HEK293 (cell line): ENCODE results near the gene ORAI2.
A peak's percentile ranks its signal among the peaks of the same experiment; 100 is the strongest.

ENCODE experiments used
- GLI4 ChIP-seq: fragments of 450-650 bp; formaldehyde crosslinking; IDR thresholded peaks from 2 replicates; pipeline ENCODE4 v1.5.1; 2016; ENCODE audit warnings: missing biosample characterization, missing genetic modification characterization
- GLIS2 ChIP-seq: fragments of 450-650 bp; formaldehyde crosslinking; IDR thresholded peaks from 2 replicates; pipeline ENCODE4 v1.5.1; 2016; ENCODE audit warnings: missing biosample characterization, missing genetic modification characterization
- SP3 ChIP-seq: fragments of 450-650 bp; formaldehyde crosslinking; IDR thresholded peaks from 2 replicates; pipeline ENCODE4 v1.5.1; 2016; ENCODE audit warnings: missing biosample characterization, missing genetic modification characterization
- YY1 ChIP-seq: fragments of 450-650 bp; formaldehyde crosslinking; IDR thresholded peaks from 2 replicates; pipeline ENCODE4 v1.5.1; 2018; ENCODE audit warnings: missing biosample characterization, missing genetic modification characterization
- ZBTB8A ChIP-seq: fragments of 450-650 bp; formaldehyde crosslinking; IDR thresholded peaks from 2 replicates; pipeline ENCODE4 v1.5.1; 2016; ENCODE audit warnings: missing biosample characterization, missing genetic modification characterization
- ZFHX2 ChIP-seq: fragments of 450-650 bp; formaldehyde crosslinking; conservative IDR thresholded peaks from 2 replicates; pipeline ENCODE4 v1.5.1; 2016; ENCODE audit warnings: missing biosample characterization, missing genetic modification characterization
- ZFP37 ChIP-seq: fragments of 450-650 bp; formaldehyde crosslinking; IDR thresholded peaks from 2 replicates; pipeline ENCODE4 v1.5.1; 2016; ENCODE audit warnings: missing biosample characterization, missing genetic modification characterization
- ZFP41 ChIP-seq: fragments of 450-650 bp; formaldehyde crosslinking; IDR thresholded peaks from 2 replicates; pipeline ENCODE4 v1.5.1; 2016; ENCODE audit warnings: missing biosample characterization, missing genetic modification characterization, borderline replicate concordance
- ZFP69B ChIP-seq: fragments of 450-650 bp; formaldehyde crosslinking; IDR thresholded peaks from 2 replicates; pipeline ENCODE4 v1.5.1; 2016; ENCODE audit warnings: missing biosample characterization, missing genetic modification characterization
- ZNF10 ChIP-seq: fragments of 450-650 bp; formaldehyde crosslinking; IDR thresholded peaks from 2 replicates; pipeline ENCODE4 v1.5.1; 2017; ENCODE audit warnings: missing biosample characterization, missing genetic modification characterization
- ZNF211 ChIP-seq: fragments of 450-650 bp; formaldehyde crosslinking; IDR thresholded peaks from 2 replicates; pipeline ENCODE4 v1.5.1; 2016; ENCODE audit warnings: low read depth, missing biosample characterization, missing genetic modification characterization
- ZNF214 ChIP-seq: fragments of 450-650 bp; formaldehyde crosslinking; IDR thresholded peaks from 2 replicates; pipeline ENCODE4 v1.5.1; 2017; ENCODE audit warnings: missing biosample characterization, mild to moderate bottlenecking, missing genetic modification characterization, borderline replicate concordance
- ZNF350 ChIP-seq: fragments of 450-650 bp; formaldehyde crosslinking; IDR thresholded peaks from 2 replicates; pipeline ENCODE4 v1.5.0; 2017; ENCODE audit warnings: missing biosample characterization, mild to moderate bottlenecking, missing genetic modification characterization
- ZNF391 ChIP-seq: fragments of 450-650 bp; formaldehyde crosslinking; IDR thresholded peaks from 2 replicates; pipeline ENCODE4 v1.5.1; 2016; ENCODE audit warnings: low read depth, missing biosample characterization, missing genetic modification characterization, borderline replicate concordance
- ZNF501 ChIP-seq: fragments of 450-650 bp; formaldehyde crosslinking; IDR thresholded peaks from 2 replicates; pipeline ENCODE4 v1.5.1; 2016; ENCODE audit warnings: missing biosample characterization, missing genetic modification characterization
- ZNF514 ChIP-seq: fragments of 450-650 bp; formaldehyde crosslinking; IDR thresholded peaks from 2 replicates; pipeline ENCODE4 v1.5.1; 2016; ENCODE audit warnings: missing biosample characterization, missing genetic modification characterization
- ZNF558 ChIP-seq: fragments of 450-650 bp; formaldehyde crosslinking; IDR thresholded peaks from 2 replicates; pipeline ENCODE4 v1.5.1; 2016; ENCODE audit warnings: missing biosample characterization, missing genetic modification characterization
- ZNF560 ChIP-seq: fragments of 450-650 bp; formaldehyde crosslinking; IDR thresholded peaks from 2 replicates; pipeline ENCODE4 v1.5.1; 2017; ENCODE audit warnings: missing biosample characterization, missing genetic modification characterization, borderline replicate concordance
- ZNF561 ChIP-seq: fragments of 450-650 bp; IDR thresholded peaks from 2 replicates; pipeline ENCODE4 v1.5.1; 2018; ENCODE audit warnings: missing biosample characterization, missing genetic modification characterization, borderline replicate concordance
- ZNF600 ChIP-seq: fragments of 450-650 bp; formaldehyde crosslinking; IDR thresholded peaks from 2 replicates; pipeline ENCODE4 v1.5.1; 2016; ENCODE audit warnings: missing biosample characterization, missing genetic modification characterization
- ZNF654 ChIP-seq: fragments of 450-650 bp; formaldehyde crosslinking; IDR thresholded peaks from 2 replicates; pipeline ENCODE4 v1.5.1; 2016; ENCODE audit warnings: low read depth, missing biosample characterization, missing genetic modification characterization
- ZNF660 ChIP-seq: fragments of 450-650 bp; IDR thresholded peaks from 2 replicates; pipeline ENCODE4 v1.5.1; 2018; ENCODE audit warnings: missing biosample characterization, mild to moderate bottlenecking, missing genetic modification characterization
- ZNF76 ChIP-seq: fragments of 450-650 bp; formaldehyde crosslinking; IDR thresholded peaks from 2 replicates; pipeline ENCODE4; 2016; ENCODE audit warnings: low read depth, missing biosample characterization, missing genetic modification characterization, borderline replicate concordance
- ZXDB ChIP-seq: fragments of 450-650 bp; formaldehyde crosslinking; IDR thresholded peaks from 2 replicates; pipeline ENCODE4 v1.5.1; 2016; ENCODE audit warnings: missing biosample characterization, missing genetic modification characterization
- TF ChIP-seq, protein P1 (sequence below): sonication (generic); formaldehyde crosslinking; IDR thresholded peaks from 2 replicates; pipeline ENCODE4 v1.8.1; 2022; ENCODE audit warnings: mild to moderate bottlenecking, moderate library complexity, missing genetic modification reagents
- TF ChIP-seq, protein P2 (sequence below): fragments of 450-650 bp; formaldehyde crosslinking; optimal IDR thresholded peaks from 2 replicates; pipeline ENCODE3; 2016; ENCODE audit warnings: missing biosample characterization, mild to moderate bottlenecking, missing genetic modification characterization
- TF ChIP-seq, protein P3 (sequence below): fragments of 450-650 bp; formaldehyde crosslinking; IDR thresholded peaks from 2 replicates; pipeline ENCODE4 v1.5.1; 2017; ENCODE audit warnings: missing biosample characterization, missing genetic modification characterization
- TF ChIP-seq, protein P4 (sequence below): fragments of 450-650 bp; formaldehyde crosslinking; IDR thresholded peaks from 2 replicates; pipeline ENCODE4 v1.5.1; 2016; ENCODE audit warnings: missing biosample characterization, missing genetic modification characterization, low read depth
- TF ChIP-seq, protein P5 (sequence below): fragments of 450-650 bp; formaldehyde crosslinking; IDR thresholded peaks from 2 replicates; pipeline ENCODE4 v1.5.1; 2016; ENCODE audit warnings: missing biosample characterization, missing genetic modification characterization, borderline replicate concordance
- TF ChIP-seq, protein P6 (sequence below): fragments of 450-650 bp; formaldehyde crosslinking; IDR thresholded peaks from 2 replicates; pipeline ENCODE4 v1.5.1; 2016; ENCODE audit warnings: missing biosample characterization, missing genetic modification characterization

Gene ORAI2

DNA sequence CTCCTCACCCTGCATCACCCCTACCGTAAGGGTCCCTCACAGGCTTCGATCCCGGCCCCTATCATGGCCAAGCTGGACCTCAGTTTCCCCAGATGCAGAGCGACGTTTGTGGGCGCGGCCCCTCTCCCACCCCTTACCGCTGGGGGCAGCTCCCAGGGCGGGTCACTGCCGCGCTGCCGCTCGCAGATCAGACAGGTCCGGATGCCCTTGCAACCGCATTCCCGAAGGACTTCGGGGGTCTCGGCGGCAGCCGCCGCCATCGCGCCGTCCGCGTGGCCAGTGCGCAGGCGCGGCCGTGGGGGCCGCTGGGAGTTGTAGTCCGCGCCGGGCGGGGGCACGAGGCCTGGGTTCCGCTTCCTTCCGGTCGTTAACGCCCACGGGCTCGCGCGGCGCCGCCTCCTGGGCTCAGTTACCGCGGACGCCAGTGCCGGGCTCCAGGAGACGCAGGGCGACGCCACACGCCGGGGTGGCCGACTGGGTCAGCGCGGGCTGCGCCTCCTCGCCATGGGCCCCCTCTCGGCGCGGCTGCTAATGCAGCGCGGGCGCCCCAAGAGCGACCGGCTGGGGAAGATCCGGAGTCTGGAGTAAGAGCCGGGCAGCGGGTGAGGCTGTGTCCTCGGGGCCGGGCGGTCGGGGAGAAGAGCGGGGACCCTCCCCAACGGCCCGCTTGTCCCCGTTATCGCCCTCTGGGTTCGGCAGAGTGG, 31.4 kb downstream of the ORAI2 start, which contains the start of the genes ALKBH4 and LRWD1 (continued):
- TF ChIP-seq, protein P1, sequence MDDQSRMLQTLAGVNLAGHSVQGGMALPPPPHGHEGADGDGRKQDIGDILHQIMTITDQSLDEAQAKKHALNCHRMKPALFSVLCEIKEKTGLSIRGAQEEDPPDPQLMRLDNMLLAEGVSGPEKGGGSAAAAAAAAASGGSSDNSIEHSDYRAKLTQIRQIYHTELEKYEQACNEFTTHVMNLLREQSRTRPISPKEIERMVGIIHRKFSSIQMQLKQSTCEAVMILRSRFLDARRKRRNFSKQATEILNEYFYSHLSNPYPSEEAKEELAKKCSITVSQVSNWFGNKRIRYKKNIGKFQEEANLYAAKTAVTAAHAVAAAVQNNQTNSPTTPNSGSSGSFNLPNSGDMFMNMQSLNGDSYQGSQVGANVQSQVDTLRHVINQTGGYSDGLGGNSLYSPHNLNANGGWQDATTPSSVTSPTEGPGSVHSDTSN, result 0 out of 2 replicates have a peak, but pooled peaks have one; percentile 28
- TF ChIP-seq, protein P2, sequence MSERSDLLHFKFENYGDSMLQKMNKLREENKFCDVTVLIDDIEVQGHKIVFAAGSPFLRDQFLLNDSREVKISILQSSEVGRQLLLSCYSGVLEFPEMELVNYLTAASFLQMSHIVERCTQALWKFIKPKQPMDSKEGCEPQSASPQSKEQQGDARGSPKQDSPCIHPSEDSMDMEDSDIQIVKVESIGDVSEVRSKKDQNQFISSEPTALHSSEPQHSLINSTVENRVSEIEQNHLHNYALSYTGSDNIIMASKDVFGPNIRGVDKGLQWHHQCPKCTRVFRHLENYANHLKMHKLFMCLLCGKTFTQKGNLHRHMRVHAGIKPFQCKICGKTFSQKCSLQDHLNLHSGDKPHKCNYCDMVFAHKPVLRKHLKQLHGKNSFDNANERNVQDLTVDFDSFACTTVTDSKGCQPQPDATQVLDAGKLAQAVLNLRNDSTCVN (tag by site-specific recombination), result peak; percentile 96
- TF ChIP-seq ZNF654 (no peak), ZNF501 (tag by site-specific recombination) (peak; percentile 58), ZNF350 (no peak), ZFHX2 (tag by site-specific recombination) (peak; percentile 91), SP3 (tag by site-specific recombination) (peak; percentile 47), ZNF214 (no peak), ZFP37 (no peak), ZFP41 (tag by site-specific recombination) (no peak), ZNF391 (tag by site-specific recombination) (peak; percentile 22), ZNF561 (tag by site-specific recombination) (peak; percentile 92; the same call in 1 of the 2 replicates), ZNF76 (tag by site-specific recombination) (peak; percentile 94), GLI4 (tag by site-specific recombination) (0 out of 2 replicates have a peak, but pooled peaks have one; percentile 36), ZNF558 (tag by site-specific recombination) (no peak), ZNF600 (peak; percentile 39; the same call in 1 of the 2 replicates), ZFP69B (tag by site-specific recombination) (peak; percentile 52), ZBTB8A (tag by site-specific recombination) (peak; percentile 97), GLIS2 (peak; percentile 94), ZNF211 (no peak), ZNF10 (tag by site-specific recombination) (0 out of 2 replicates have a peak, but pooled peaks have one; percentile 9), ZNF660 (tag by site-specific recombination) (peak; percentile 81), YY1 (peak; percentile 80), ZNF514 (tag by site-specific recombination) (no peak), ZNF560 (tag by site-specific recombination) (no peak), ZXDB (tag by site-specific recombination) (peak; percentile 73)
- TF ChIP-seq, protein P3, sequence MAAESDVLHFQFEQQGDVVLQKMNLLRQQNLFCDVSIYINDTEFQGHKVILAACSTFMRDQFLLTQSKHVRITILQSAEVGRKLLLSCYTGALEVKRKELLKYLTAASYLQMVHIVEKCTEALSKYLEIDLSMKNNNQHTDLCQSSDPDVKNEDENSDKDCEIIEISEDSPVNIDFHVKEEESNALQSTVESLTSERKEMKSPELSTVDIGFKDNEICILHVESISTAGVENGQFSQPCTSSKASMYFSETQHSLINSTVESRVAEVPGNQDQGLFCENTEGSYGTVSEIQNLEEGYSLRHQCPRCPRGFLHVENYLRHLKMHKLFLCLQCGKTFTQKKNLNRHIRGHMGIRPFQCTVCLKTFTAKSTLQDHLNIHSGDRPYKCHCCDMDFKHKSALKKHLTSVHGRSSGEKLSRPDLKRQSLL, result peak; percentile 87
- TF ChIP-seq, protein P4, sequence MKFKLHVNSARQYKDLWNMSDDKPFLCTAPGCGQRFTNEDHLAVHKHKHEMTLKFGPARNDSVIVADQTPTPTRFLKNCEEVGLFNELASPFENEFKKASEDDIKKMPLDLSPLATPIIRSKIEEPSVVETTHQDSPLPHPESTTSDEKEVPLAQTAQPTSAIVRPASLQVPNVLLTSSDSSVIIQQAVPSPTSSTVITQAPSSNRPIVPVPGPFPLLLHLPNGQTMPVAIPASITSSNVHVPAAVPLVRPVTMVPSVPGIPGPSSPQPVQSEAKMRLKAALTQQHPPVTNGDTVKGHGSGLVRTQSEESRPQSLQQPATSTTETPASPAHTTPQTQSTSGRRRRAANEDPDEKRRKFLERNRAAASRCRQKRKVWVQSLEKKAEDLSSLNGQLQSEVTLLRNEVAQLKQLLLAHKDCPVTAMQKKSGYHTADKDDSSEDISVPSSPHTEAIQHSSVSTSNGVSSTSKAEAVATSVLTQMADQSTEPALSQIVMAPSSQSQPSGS (tag by site-specific recombination), result no peak
- TF ChIP-seq, protein P5, sequence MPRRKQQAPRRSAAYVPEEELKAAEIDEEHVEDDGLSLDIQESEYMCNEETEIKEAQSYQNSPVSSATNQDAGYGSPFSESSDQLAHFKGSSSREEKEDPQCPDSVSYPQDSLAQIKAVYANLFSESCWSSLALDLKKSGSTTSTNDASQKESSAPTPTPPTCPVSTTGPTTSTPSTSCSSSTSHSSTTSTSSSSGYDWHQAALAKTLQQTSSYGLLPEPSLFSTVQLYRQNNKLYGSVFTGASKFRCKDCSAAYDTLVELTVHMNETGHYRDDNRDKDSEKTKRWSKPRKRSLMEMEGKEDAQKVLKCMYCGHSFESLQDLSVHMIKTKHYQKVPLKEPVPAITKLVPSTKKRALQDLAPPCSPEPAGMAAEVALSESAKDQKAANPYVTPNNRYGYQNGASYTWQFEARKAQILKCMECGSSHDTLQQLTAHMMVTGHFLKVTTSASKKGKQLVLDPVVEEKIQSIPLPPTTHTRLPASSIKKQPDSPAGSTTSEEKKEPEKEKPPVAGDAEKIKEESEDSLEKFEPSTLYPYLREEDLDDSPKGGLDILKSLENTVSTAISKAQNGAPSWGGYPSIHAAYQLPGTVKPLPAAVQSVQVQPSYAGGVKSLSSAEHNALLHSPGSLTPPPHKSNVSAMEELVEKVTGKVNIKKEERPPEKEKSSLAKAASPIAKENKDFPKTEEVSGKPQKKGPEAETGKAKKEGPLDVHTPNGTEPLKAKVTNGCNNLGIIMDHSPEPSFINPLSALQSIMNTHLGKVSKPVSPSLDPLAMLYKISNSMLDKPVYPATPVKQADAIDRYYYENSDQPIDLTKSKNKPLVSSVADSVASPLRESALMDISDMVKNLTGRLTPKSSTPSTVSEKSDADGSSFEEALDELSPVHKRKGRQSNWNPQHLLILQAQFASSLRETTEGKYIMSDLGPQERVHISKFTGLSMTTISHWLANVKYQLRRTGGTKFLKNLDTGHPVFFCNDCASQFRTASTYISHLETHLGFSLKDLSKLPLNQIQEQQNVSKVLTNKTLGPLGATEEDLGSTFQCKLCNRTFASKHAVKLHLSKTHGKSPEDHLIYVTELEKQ (tag by site-specific recombination), result no peak
- TF ChIP-seq, protein P6, sequence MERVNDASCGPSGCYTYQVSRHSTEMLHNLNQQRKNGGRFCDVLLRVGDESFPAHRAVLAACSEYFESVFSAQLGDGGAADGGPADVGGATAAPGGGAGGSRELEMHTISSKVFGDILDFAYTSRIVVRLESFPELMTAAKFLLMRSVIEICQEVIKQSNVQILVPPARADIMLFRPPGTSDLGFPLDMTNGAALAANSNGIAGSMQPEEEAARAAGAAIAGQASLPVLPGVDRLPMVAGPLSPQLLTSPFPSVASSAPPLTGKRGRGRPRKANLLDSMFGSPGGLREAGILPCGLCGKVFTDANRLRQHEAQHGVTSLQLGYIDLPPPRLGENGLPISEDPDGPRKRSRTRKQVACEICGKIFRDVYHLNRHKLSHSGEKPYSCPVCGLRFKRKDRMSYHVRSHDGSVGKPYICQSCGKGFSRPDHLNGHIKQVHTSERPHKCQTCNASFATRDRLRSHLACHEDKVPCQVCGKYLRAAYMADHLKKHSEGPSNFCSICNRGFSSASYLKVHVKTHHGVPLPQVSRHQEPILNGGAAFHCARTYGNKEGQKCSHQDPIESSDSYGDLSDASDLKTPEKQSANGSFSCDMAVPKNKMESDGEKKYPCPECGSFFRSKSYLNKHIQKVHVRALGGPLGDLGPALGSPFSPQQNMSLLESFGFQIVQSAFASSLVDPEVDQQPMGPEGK (tag by site-specific recombination), result peak; percentile 71; the same call in 1 of the 2 replicates
